Activated T-helper 9 cell treated with anti-CD3 and anti-CD28 coated beads, Interleukin-2, amount 50 U/mL, for 16 hours (primary cell): Measurements from ENCODE around the gene CHMP1A.
"Not testable (repeated sequence)": the region's sequence is repeated elsewhere in the genome, so short reads cannot be mapped to it uniquely, and the experiment has no call there.

Experiments
- DNase-seq: peaks from one replicate; pipeline ENCODE4 v3.0.0-alpha.2; 2020; ENCODE audit warnings: low read depth

Gene CHMP1A

DNA sequence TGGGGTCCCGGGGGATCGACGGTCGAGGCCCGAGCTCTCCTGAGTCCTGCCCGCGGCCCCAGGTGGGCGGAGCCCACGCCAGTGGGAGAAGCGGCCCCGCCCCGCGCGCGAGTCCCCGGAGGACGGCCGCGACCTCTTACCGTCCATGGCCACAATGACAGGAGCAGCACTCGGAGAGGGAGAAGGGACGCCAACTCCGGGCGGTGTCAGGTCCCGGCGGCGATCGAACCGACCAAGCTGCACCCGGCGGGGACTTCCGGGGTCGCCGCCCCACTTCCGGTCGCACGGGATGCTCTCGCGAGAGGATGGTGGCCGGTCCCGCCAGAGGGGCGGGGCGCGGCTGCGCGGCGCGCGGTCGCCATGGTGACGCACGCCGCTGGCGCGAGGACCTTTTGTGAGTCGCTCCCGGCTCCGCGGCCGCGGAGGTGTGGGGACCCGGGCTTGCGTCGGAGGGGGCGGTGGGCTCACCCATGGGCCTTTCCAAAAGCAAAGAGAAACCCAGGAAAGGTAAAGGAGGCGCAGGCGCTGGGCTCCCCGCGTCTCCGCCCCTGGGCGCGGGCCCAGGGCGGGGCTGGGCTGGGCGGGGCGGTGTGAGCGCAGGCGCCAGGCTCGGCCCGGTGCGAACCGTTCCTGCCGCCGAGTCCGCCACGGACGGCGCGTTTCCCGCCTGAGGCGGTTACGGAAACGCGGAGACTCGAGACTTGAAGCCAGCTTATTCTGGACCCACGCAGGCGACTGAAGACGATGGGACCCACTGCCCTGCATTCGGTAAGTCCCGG lies at the start of gene CHMP1A, which contains the start of gene SPATA33:
Gene CHMP1A, minus strand, starts transcription at position 267 of the 779 bp plus-strand sequence. Its CDS starts 120 bp downstream, at position 147.
Gene SPATA33, plus strand, starts transcription at position 395 of the 779 bp plus-strand sequence. Its CDS starts 76 bp downstream, at position 471.
- DNase-seq = peak; percentile 90

DNA sequence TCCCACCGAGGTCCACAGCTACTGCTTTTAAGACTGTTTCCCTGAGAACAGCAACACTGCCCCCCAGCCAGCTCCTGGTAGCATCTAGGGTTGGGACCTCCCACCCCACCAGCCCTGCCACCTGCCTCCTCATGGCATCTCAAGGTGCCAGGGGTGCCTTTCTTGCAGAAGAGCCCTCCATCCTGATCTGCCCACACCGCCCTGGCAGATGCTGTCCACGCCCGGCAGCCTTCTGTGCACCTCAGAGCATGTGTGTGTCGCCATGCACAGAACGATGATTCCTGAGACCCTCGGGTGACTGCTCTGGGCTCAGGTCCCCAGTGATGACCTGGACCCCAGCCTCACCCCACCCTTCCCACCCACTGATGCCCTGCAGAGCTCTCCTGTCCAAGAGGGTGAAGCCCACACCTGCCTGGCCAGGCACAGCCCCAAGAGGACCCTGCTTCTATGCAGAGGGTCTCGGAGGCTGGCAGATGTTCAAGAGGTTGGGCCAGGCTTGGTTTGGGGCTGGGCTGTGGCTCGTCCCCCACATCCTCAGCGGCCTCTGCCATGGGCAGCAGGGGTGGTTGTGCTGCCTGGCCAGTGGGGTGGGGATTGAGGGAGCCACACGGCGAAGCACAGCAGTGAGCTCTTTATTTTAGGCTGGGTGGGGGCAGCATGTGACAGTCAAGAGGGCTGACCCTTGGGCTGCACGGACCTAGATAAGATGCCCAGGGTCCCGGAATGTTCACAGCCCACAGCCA lies 49.2 kb upstream of the CHMP1A start:
- DNase-seq = no peak

DNA sequence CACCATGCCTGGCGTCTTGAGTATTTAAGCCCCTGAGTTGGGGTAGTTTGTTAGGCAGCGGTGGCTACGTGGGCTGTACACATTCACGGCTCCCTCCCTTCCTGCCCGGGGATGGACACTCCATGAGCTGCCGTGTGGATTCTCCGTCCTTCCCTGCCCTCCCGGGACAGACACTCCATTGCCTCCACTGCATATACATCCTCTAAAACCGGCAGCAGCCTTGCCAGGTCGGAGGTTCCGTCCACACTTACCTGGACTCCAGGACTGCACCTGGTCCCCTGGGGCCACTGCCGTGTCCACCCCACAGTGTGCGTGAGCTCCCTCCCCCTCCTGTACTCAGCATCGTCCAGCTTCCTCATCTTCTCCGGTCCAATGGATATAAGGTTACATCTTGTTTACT lies 47.5 kb upstream of the CHMP1A start:
- DNase-seq = no peak

DNA sequence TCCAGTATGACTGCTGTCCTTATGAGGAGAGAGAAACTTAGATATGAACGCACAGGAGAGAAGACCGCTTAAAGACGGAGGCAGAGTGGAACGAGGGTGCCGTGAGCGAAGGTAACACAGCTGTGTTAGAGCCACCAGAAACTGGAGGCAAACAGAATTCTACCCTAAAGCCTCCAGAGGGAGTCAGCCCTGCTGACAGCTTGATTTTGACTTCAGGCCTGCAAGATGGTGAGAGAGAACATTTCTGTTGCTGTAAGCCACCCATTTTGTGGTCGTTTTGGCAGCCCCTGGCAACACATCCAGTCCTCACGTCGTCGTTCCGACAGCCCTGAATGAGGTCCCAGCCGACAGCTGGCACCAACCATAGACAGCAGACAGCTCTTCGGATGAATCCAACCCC lies 46.8 kb upstream of the CHMP1A start:
- no peak for DNase-seq

DNA sequence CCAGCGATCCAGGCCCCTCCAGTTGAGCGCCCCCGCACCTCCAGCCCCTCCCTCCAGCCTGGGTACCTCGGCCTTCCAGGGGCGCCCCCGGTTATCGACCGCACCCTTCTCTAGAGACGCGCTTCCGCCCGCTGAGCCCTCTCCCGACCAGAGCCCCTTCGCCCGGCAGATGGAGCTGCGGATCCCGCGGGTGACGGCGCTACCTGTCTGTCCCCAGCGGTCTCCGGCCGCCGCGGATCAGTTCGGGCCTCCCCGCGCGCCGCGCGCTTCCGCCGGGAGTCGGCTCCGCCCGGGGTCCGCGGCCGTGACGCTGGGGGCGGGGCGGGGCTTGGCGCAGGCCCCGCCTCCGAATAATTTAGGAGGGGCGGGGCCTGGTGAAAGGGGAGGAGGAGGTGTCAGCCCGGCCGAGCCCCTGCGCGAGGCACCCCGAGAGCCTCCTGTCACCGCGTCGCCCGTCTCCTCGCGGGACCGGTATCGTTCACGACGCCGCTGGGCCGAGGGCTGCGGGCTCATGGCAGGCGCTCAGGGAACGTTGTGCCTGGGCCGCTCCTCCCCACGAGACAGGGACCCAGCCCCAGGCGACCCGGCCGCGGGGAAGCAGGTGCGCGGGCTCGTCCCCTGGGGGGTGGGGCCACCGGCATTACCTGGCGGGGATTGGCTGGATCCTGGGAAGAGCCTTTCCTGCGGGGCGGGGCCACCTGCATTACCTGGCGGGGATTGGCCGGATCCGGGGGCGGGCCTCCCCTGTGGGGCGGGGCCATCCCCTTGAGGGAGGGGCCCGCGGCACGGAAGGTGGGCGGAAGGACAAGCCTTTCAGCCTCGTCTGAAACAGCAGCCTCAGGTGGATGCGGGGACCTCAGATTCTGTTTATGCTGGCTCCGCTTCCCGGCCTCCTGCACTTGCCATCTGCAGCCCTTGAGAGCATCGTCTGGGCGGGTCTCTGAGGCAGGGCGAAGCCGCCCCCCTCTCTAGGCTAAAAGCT lies 44.2 kb upstream of the CHMP1A start, which contains the start of gene SPATA2L:
Gene SPATA2L, minus strand, starts transcription at position 281 of the 982 bp plus-strand sequence. CDS start 473 bp downstream, outside the sequence.
- peak; percentile 97 for DNase-seq

DNA sequence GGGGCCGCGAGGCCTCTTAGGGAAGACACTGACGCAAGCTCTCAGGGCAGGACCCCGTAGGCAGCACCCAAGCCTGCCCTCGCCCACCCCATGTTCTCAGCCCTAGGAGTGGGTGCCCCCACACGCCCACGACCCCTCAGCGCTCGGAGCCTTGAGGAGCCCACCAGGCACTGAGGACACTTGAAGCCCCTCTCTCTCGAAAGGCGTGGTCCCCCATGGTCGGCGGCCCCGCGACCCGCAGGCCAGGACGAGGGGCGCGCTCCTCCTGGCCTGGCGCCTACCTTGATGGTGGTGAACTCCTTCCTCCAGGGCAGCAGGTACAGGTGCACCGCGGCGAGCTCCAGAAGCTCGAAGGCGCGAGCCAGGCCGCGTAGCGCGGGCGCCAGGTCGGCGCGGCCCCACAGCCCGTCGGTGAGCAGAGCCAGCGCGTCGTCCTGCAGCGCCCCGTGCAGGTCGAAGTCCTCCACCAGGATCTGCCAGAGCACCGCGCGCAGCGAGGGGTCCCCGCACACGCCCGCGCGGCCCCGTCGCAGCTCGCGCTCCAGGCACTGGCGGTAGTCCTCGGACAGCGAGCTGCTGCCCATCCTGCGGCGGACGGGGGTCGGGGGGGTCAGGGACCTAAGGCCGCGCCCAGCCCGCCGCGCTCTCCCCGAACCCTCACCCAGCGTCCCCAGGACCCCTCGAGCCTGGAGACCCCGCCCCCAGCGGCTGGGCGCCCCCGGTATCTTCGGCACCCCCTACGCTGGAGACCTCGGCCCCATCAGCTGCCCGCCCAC lies 43.3 kb upstream of the CHMP1A start:
- no peak for DNase-seq

DNA sequence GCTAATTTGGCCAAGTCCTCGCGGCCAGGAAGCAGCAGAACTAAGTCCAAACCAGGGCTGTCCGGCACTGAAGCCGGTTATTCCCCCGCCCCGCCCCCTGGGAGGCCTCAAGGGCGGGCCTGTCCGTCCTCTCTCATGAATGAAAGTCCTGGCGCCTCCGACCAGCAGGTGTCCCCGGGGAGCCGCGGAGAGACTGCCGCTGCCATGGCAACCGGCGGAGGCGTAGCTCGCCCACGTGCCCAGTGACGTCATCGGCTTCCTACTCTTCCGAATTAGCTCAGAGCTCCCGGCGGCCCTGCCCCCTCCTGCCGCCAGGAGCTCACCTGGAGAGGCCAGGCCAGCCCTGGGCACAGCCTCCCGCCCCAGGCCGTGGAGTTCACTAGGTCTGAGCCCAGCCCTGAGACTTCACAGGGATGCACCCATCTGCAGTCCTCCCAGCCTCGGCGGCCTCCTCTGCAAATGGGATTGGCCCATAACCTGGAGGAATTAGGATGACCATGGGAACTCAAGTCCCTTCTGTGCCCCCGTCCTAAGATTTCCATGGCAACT lies 42.7 kb upstream of the CHMP1A start:
- peak; percentile 96 for DNase-seq

DNA sequence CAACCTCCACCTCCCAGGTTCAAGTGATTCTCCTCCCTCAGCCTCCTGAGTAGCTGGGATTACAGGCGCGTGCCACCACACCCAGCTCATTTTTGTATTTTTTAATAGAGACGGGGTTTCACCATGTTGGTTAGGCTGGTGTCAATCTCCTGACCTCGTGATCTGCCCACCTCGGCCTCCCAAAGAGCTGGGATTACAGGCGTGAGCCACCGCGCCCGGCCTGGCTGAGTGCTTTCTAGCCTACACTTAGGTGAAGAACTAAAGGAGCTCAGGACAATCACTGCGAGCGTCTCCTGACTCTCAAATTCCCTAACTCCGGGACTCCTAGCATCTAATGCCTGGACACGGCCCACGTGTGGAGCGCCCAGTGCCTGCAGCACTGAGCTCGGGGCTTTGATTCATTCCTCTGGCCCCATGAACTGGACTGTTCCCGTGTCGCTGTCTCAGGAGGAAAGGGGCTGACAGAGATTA lies 42.2 kb upstream of the CHMP1A start:
- not testable (repeated sequence) for DNase-seq

DNA sequence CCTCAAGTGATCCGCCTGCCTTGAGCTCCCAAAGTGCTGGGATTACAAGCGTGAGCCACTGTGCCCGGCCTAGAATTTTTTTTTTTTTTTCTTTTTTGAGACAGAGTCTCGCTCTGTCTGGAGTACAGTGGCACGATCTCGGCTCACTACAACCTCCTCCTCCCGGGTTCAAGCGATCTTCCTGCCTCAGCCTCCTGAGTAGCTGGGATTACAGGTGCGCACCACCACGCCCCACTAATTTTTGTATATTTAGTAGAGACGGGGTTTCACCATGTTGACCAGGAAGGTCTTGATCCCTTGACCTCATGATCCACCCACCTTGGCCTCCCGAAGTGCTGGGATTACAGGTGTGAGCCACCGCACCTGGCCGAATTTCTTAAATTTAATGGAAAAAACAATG lies 41.2 kb upstream of the CHMP1A start:
- DNase-seq = not testable (repeated sequence)

DNA sequence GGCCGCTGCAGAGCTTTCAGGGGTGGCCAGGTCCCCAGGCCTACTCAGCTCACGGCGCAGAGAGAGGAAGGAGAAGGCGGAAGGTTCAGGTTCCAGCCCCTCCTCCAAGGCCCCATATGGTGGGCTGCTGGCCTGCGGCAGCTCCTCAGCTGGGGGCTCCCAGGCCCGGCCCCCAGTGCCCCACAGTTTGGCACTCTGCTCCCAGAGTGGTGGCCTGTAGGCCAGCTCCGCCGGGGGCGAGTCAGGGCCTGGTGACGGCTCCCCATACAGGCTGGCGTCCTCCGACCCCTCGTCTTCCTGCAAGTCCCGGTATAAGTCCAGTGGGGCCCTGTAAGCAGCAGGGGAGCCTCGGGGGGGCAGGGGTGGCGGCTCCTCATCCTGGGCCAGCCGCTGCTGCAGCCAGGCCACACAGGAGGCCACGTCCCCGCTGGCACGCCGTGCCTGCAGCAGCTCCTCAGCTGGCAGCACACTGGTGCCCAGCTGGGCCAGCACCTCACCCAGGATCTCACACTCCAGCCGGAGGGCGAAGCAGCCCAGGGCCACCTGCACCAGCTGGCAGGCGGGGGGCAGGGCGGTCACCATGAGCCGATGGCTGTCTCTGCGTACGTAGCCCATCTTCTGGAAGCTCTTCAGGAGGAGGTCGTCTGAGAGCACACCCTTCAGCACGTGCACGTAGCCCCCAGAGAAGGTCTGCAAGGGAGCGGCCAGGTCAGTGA lies 40.3 kb upstream of the CHMP1A start:
- DNase-seq = no peak

DNA sequence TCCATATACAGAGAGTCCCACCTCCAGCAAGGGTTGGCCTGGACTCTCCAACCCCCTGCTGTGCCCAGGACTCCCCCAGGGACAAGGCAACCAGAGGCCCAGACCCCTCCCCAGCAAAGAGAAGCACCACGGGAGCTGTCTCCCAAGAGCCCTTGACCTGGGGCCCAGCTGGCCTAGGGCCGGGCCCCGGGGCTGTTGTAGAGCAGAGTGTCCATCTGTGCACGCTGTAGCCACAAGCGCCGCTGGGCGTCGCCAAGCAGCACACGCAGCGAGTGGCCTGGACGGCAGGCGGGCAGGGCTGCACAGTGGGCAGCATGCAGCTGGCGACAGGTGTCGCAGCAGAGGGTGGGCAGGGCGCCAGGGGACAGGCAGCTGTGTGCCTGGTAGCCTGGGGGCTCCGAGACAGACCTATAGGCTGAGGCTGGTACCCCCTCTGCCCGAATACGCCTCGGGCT lies 39.7 kb upstream of the CHMP1A start:
- no peak for DNase-seq

DNA sequence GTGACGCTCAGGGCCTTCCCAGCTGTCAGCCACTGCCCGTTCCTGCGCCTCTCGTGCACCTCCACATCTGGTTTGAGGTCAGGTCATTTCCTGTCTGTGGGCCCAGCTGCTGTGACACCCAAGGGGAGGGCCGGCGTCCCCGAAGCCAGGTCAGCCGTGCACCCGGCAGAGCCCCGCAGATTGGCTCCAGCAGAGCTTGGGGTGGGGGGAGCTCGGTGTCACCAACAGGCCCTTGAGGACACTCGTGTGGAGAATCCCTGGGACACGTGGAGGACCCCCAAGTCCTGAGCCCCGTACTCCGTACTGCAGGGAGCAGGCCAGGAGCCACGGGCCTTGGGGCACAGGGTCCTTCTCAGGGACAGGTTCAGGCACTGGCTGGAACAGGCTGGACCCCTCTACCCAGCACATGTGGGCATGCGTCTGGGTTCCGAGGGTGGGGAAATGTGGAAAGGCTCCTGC lies 39.2 kb upstream of the CHMP1A start:
- DNase-seq = no peak

DNA sequence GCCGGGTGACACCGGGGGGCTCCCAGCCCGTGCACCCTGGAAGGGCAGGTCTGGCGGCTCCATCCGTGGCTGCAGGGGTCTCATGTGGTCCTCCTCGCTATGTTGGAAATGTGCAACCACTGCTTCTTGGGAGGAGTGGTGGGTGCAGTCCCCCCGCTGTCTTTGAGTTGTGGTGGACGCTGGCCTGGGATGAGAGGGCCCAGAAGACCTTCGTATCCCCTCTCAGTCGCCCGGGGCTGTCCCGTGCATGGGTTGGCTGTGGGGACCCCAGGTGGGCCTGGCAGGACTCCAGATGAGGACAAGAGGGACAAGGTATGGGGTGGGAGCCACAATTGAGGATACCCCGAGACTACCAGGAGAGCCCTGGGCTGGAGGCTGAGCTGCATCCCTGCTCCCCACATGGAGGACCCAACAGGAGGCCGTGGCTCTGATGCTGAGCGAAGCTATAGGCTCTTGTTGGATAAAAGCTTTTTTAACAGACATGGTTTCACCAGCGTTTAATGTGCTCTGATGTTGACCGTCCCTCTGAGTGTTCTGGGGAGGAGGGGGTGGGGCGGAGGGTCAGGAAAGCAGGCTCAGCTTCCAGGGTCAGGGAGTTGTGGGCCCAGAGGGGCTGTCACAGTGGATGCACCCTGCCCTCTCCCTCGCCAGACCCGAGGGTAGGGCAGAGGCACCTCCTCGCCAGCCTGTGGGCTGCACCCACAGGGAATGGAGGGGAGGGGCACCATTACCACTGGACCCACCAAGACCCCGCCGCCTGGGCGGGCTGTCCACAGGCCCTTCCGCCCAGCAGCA lies 38.6 kb upstream of the CHMP1A start:
- no peak for DNase-seq

DNA sequence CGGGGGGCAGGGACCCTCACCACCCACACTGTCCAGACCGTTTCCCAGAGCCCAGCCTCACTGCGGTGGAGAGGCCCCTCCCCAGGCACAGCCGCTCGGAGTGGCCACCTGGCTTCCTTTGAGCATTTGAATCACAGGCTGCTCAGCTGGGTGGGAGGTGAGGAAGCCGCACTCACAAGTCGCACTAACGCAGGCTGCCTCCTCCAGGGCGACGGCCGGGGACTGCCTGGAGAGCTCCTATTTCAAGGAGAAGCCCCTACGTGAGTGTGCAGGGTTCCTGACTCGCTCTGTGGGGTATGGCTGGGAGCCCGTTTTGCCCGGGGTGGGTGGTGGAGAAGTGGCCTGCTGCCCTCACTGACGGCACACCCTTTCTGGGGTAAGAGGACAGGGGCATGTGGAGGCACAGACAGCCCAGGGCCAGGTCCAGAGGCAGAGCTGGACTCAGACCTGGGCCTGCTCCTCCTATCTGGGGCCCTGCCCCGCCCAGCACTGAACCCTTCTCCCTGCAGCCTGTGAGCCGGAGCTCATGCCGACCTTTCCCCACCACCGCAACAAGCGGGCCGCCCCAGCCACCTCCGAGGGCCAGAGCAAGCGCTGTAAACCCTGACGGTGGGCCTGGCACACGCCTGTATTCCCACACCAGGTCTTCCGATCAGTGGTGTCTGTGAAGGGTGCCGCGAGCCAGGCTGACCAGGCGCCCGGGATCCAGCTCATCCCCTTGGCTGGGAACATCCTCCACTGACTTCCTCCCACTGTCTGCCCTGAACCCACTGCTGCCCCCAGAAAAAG lies 37.8 kb upstream of the CHMP1A start:
- DNase-seq = no peak

DNA sequence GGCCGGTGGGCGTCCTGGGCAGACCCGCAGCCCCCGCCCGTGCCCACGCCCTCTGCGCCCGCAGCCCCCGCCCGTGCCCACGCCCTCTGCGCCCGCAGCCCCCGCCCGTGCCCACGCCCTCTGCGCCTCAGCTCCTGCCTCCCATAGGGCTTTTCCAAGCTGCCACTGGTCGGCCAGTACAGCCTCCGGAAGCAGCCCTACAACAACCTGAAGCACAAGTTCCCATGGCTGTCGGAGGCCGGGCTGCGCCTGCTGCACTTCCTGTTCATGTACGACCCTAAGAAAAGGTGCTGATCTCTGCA lies 37.2 kb upstream of the CHMP1A start:
- not testable (repeated sequence) for DNase-seq

DNA sequence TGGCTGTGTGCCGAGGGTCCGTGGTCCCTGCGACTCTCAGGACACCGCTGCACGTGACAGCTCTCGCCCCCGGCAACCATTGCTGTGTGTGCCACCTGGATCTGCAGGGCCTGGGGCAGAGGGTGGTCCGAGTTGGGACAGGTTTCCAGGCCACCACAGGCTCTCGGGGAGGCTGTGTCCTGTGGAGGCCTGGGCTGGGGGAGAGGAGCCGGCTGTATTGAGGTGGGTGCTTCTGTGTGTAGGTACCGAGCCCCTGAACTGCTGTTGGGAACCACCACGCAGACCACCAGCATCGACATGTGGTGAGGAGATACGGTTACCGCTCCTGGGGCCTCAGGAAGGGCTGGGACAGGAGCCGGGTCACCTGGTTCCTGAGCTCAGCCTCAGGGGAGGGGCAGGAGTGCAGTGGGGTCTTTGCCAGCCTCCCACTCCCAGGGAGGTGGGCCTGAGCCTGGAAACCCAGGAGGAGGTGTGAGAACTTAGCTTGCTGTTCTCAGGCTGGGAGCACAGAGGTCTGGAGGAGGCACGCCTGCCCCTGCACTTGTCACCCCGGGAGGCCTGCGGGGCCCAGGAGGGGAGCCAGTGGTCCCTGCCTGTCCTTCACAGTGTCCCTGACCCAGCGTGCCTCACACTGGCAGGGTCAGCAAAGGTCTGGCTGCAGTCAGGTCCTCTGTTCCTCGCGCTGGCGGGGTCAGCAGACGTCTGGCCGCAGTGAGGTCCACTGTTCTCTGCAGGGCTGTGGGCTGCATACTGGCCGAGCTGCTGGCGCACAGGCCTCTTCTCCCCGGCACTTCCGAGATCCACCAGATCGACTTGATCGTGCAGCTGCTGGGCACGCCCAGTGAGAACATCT lies 36.6 kb upstream of the CHMP1A start:
- DNase-seq = no peak

DNA sequence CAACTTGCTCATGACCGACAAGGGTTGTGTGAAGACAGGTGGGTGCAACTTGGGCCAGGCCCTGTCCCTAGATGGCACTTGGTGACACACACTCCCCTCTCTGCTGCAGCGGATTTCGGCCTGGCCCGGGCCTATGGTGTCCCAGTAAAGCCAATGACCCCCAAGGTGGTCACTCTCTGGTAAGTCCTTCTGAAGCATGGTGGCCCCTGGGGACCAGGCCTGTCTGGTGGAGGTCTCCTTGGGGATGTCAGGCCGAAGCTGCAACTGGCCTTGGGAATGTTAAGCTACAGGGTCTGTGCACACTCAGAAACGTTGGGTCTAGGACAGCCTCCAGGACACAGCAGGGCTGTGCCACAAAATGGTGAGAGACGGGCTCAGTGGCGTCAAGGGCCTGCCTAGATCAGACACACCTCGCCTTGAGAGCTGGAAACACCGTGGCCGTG lies 35.8 kb upstream of the CHMP1A start:
- no peak for DNase-seq
